Head of caudate nucleus (tissue), 42 donors: ENCODE results near the gene TCF19.
A peak's percentile ranks its signal among the peaks of the same experiment; 100 is the strongest.

Experiments used
- DNase-seq, 42 donors: peaks; one replicate each; pipeline versions ENCODE4 v3.0.0 to v3.0.0-alpha.2; 2020 to 2021; ENCODE audit warnings: mixed read lengths in 7 of 42
- intact Hi-C: fragments of 100-400 bp; cut with DNase I; formaldehyde crosslinking; loops from one replicate; pipeline ENCODE4 v1.15.0; 2022

TCF19 gene

GRCh38 chr6:31125586-31126363 is 32.6 kb upstream of the TCF19 start:
- no peak for DNase-seq

GRCh38 chr6:31126396-31127175 is 31.8 kb upstream of the TCF19 start:
- intact Hi-C loops: no loop called here
- DNase-seq: no peak

More at GRCh38 chr6:31125586-31126363, 32.6 kb upstream of the TCF19 start:
- intact Hi-C loops: no loop called here

GRCh38 chr6:31128093-31128676 is 30.2 kb upstream of the TCF19 start:
- intact Hi-C loops: no loop called here
- DNase-seq: peak in 41 of 42 donors; percentile 36 to 86 (median 68)

- DNase-seq: peak in 2 of 42 donors; percentile 21 to 39
- intact Hi-C loops: no loop called here
Measured at GRCh38 chr6:31129130-31129529, 29.3 kb upstream of the TCF19 start.

GRCh38 chr6:31130751-31131150 is 27.6 kb upstream of the TCF19 start:
- intact Hi-C loops: no loop called here
- no peak for DNase-seq

- intact Hi-C loops: no loop called here
- no peak for DNase-seq
Measured at GRCh38 chr6:31131595-31131994, 26.8 kb upstream of the TCF19 start.

GRCh38 chr6:31132806-31133205 is 25.6 kb upstream of the TCF19 start:
- no peak for DNase-seq
- intact Hi-C loops: no loop called here

- intact Hi-C loops: loop anchor here (5.0 kb wide), 2 partner anchors 57 to 232 kb away; no protein-coding TSS in a partner anchor
- no peak for DNase-seq
Measured at GRCh38 chr6:31135710-31136109, 22.7 kb upstream of the TCF19 start.

GRCh38 chr6:31138982-31139381 is 19.4 kb upstream of the TCF19 start, which contains the start of gene PSORS1C2:
PSORS1C2 (minus strand) TSS chr6:31139066; CDS start chr6:31139026, 40 bp downstream.
- no peak for DNase-seq
- intact Hi-C loops: loop anchor here (5.0 kb wide), 2 partner anchors 53 to 228 kb away; no protein-coding TSS in a partner anchor

- intact Hi-C loops: loop anchor here (5.0 kb wide), 2 partner anchors 53 to 228 kb away; no protein-coding TSS in a partner anchor
- DNase-seq: no peak
Measured at GRCh38 chr6:31139599-31139998, 18.8 kb upstream of the TCF19 start.

GRCh38 chr6:31140643-31141042 is 17.7 kb upstream of the TCF19 start:
- no peak for DNase-seq
- intact Hi-C loops: no loop called here

GRCh38 chr6:31142361-31142761 is 16.0 kb upstream of the TCF19 start:
- intact Hi-C loops: no loop called here
- DNase-seq: no peak

- DNase-seq: no peak
- intact Hi-C loops: no loop called here
Measured at GRCh38 chr6:31143148-31143547, 15.2 kb upstream of the TCF19 start.

GRCh38 chr6:31144296-31144969 is 14.0 kb upstream of the TCF19 start:
- intact Hi-C loops: no loop called here
- DNase-seq: no peak

GRCh38 chr6:31144970-31145340 is 13.4 kb upstream of the TCF19 start:
- no peak for DNase-seq
- intact Hi-C loops: no loop called here

GRCh38 chr6:31145386-31145785 is 13.0 kb upstream of the TCF19 start:
- intact Hi-C loops: no loop called here
- no peak for DNase-seq

GRCh38 chr6:31149827-31150447 is 8.5 kb upstream of the TCF19 start:
- DNase-seq: no peak
- intact Hi-C loops: no loop called here

GRCh38 chr6:31152781-31153180 is 5.6 kb upstream of the TCF19 start:
- DNase-seq: no peak
- intact Hi-C loops: no loop called here

GRCh38 chr6:31154436-31154835 is 4.0 kb upstream of the TCF19 start:
- intact Hi-C loops: no loop called here
- no peak for DNase-seq
